HG02840 (cell line): ENCODE results near the gene LIMK2.
"Not testable (repeated sequence)": the region's sequence is repeated elsewhere in the genome, so short reads cannot be mapped to it uniquely, and the experiment has no call there.

Experiments
- ATAC-seq: cut with Tn5 transposase; IDR thresholded peaks from one replicate; pipeline ENCODE4 v1.9.1; 2021; ENCODE audit warnings: mild to moderate bottlenecking, moderate library complexity, moderate number of reproducible peaks; ENCODE audit not compliant: unreplicated experiment, low FRiP score

LIMK2 gene

DNA sequence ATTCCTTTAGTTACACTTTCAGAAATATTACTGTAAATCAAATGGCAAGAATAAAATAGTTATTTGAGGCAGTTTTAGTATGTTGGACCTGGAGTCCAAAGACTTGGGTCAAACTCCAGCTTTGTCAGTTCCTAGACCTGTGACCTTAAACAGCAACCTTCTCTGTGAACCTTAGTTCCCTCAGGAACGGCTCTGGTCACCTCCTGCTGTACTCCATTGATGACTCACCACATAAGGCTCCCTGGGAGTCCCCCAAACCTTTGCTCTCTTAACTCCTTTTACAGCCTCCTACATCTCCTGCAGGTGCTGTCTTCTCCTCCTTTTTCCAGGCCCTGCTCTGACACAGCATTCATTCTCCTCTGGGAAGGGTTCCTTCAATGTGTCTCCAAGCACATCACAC is 29.1 kb downstream of the LIMK2 start:
- ATAC-seq = no peak

GRCh38 chr22:31241936-31242335 is 29.8 kb downstream of the LIMK2 start:
- no peak for ATAC-seq

GRCh38 chr22:31243339-31244045 is 31.4 kb downstream of the LIMK2 start:
- no peak for ATAC-seq

- no peak for ATAC-seq
Observed at GRCh38 chr22:31244046-31244942, 32.2 kb downstream of the LIMK2 start.

GRCh38 chr22:31244943-31245451 is 32.9 kb downstream of the LIMK2 start:
- ATAC-seq = no peak

- not testable (repeated sequence) for ATAC-seq
Observed at GRCh38 chr22:31245998-31246397, 33.9 kb downstream of the LIMK2 start.

DNA sequence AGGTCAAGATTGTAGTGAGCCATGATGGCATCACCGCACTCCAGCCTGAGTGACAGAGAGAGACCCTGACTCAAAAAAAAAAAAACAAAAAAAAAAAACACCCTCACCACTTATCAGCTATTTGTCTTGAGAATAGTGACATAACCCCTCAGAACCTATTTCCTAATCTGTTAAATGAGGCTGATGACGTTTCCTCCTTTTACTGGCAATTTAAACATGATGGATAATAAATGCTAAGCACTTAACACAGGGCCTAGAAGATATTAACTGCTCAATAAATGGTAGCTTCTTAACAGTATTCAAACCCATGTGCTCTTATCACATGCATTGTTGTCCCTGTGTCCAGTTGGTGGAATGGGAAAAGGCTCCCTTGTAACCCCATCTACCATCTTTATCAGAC is 34.6 kb downstream of the LIMK2 start:
- ATAC-seq = no peak

GRCh38 chr22:31247726-31248125 is 35.6 kb downstream of the LIMK2 start:
- ATAC-seq = no peak

DNA sequence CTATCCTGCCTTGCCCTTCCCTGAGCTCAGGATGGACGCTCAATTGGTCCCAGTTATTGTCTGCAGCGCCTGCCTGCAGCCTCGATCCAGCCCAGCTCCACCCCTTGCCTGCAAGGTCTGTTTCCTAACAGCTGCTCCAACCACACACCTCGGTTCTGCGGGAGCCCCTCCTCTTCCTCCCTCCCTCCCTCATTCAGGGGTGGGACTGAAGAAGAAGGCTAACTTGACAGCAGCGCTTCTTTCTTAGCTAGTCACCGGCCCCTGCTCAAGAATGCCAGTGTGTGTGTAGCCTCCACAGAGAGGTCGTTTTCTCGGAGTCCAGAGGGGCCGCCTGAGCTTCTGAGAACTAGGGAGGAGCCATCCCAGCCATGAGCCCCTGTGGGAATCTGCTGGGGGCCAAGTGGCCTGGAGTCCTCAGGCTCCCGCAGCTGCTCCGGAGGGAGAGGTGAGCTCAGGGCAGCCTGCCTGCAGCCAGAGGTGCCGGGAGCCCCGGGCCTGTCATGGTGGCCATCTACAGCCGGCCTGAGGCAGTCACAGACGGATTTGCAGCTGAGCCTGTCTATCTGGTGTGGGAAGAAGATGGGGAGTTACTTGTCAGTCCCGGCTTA is 36.1 kb downstream of the LIMK2 start:
- ATAC-seq = no peak

DNA sequence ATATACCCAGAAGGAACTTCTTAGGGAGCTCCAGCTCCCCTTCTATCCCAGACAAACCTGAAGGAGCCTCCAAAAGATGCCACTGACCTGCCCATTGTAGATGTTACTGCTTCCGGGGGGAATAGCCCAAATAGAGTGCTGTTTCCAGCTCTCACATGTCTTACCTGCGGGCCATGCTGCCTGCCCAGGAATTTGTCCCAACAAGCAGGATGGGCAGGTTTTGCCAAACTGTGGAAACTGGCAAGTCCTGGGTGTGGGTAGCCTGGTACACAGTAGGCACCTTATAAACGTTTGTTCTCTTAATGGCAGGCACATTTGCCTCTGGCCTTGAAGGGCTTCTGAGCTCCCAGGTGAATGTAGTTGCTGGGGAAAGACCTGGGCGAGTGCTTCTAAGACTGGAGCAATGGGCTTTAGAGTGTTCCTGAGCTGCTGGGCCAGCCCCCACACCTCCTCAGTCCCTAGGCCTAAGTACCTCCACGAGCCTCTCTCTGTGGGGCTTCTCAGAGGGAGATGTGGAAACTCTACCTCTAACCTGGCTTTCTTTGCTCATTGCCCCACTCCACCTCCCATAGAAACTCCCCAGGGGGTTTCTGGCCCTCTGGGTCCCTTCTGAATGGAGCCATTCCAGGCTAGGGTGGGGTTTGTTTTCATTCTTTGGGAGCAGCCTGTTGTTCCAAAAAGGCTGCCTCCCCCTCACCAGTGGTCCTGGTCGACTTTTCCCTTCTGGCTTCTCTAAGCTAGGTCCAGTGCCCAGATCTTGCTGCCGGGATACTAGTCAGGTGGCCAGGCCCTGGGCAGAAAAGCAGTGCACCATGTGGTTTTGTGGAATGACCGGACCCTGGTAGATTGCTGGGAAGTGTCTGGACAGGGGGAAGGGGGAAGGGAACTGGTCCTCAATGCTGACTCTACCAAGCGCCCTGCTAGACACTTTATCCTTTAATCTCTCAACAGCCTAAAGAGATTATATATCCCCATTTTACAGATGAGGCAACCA is 37.2 kb downstream of the LIMK2 start:
- ATAC-seq = no peak

GRCh38 chr22:31250740-31251600 is 38.9 kb downstream of the LIMK2 start:
- no peak for ATAC-seq

DNA sequence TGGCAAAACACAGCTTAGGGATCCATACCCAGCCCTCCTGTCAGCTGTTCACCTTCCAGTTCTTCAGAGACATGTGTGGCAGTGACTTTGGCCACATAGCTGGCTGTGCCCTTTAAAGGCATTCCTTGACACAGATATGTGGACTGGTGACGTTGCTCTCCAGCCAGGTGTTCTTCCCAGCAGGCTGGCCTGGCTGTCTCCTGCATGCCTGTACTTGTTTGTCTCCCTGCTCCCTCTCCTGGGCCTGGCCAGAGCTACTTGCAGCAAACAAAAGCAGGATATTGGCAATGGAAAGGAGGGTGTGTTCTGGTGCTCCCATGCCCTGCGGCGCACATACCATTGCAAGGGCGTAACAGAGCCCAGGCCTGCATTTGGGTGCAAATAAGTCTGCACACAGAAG is 41.9 kb downstream of the LIMK2 start:
- ATAC-seq = no peak

DNA sequence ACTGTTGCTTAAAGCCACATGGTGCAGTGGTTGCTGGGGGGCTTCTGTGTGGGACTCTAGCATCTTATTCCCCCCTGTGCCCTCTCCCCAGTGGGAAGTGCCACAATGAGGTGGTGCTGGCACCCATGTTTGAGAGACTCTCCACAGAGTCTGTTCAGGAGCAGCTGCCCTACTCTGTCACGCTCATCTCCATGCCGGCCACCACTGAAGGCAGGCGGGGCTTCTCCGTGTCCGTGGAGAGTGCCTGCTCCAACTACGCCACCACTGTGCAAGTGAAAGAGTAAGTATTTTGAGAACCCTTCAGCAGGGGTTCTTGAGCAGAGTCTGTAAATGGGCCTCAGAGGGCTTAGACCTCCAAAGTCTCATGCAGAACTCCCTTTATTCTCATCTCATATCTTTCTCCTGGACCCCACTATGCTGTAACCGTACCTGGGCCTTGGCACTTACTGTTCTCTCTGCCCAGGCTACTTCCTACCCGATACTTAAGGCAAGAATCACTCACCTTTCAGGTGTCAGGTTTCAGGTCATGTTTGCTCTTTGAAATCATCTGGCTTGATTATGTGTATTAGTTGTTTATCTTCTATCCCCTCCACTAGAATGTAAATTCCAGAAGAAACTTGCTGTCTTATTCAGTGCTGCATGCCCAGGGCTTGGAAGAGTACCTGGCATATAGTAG is 47.8 kb downstream of the LIMK2 start:
- ATAC-seq = no peak

DNA sequence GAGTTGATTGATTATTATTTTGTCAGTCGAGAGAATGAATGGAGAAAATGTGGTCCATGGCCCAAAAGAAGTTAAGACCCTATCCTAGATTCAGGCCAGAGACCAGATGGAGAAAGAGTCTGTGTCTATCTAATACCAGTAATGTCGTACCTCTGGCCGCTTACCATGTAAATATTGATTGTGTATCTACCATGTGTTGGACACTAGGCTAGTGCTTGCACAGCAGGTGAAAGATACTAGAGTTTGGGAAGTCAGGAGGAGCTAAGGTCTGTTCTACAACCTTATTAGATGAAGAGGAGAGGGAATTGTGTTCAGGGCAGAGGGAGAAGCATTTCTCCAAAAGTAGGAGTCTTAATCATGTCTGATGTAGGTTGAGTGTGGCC is 48.4 kb downstream of the LIMK2 start:
- no peak for ATAC-seq

GRCh38 chr22:31262312-31263133 is 50.4 kb downstream of the LIMK2 start:
- no peak for ATAC-seq

DNA sequence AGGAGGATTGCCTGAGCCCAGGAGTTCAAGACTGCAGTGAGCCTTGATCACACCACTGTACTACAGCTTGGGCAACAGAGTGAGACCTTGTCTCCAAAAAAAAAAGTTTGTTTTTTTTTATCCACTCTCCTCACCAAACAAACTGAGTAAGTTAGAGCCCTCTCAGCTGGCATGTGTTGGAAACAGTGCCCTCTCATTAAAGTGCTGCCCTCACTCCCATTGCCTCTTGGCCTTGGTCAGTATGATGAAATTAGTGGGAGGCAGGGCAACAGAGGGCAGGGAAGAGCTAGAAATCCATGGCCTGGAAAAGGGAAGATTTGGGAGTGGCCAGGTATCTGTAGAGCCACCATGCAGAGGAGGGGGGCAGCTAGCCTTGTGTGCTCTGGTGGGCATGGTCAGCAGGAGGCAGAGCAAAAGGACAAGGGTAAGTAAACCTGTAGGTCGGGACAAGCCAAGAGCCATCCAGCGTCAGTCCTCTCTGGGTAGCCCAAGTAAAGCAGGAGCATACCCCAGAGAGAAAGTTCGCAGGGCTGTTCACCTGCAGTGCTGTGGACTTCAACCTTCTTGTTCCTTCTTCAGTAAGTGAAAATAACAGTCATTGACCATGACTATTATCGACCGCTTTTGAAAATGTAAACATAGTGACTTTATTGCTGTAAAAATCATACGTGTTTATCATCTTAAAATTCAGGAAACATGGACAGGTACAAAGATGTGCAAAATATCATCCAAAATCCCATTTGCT is 52.0 kb downstream of the LIMK2 start:
- ATAC-seq = no peak

DNA sequence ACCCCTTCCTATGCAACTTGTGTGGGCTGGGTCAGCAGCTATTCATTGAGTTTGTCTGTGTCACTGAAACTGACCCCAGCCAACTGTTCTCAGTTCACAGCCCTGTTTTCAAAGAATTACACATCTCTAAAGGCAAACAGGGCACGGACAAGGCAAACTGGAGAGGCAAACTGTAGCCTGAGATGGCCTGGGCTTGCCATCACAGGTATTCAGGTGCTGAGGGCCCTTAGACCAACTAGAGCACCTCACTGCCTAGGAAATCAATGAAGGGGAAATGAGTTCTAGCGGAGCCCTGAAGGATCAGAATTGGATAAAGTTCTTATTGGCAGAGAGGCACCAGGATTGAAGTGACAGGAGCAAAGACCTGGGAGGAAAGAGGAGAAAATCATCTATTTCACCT is 56.2 kb downstream of the LIMK2 start:
- no peak for ATAC-seq
